OCI-M1 (cell line): ENCODE results near the gene CTAG1B.
"Not testable (repeated sequence)": the region's sequence is repeated elsewhere in the genome, so short reads cannot be mapped to it uniquely, and the experiment has no call there.

Source experiments
- DNase-seq: peaks from one replicate; lab custom pipeline; 2025; lab: John Stamatoyannopoulos, UW

Gene CTAG1B

GRCh38 chrX:154582994-154583393 lies 36.1 kb downstream of the CTAG1B start:
- DNase-seq: not testable (repeated sequence)

DNA sequence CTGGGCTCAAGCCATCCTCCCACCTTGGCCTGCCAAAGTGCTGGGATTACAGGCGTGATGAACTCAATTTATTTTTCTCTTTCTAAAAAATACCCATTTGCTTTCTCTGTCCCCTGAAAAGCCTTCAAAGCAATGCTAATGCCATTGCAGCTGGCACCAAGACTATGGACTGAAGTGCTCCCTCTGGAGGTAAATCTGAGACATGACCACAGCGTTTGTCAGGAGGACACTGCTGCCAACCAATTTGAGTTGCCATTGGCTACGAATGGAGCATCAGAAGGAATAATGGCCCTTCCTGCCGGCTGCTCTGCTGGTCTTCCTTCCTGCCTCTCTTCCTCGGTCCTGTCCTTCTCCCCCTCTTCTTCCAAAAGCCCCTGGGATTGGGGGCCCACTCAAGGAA lies 44.0 kb downstream of the CTAG1B start:
- not testable (repeated sequence) for DNase-seq

- not testable (repeated sequence) for DNase-seq
These were observed 46.0 kb downstream of the CTAG1B start for GRCh38 chrX:154573061-154573460.

DNA sequence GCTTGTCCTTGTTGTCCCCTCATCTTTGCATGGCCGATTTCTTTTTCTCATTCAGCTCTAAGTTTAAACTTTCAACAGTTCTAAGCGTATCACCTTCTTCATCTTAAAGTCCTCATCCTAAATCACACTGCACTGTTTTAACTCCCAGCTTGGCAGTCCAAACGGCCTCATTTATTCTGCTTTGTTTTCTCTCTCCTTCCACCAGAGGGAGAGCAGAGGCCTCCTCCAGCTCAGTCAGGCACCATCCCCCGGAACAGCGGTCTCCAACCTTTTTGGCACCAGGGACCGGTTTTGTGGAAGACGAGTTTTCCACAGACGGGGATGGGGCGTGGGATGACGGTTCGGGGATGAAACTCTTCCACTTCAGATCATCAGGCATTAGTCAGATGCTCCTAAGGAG lies 48.7 kb downstream of the CTAG1B start:
- not testable (repeated sequence) for DNase-seq
